ENCODE measurements around the gene SLC4A9. TPM values are rescaled to one million over a fixed set of nuclear protein-coding genes. Genes with fewer than 3 reads are reported as not detected.

Gene SLC4A9
- polyA plus RNA-seq, 2 of the 4 experiments (the other 2 are of a cell fraction): not detected

DNA sequence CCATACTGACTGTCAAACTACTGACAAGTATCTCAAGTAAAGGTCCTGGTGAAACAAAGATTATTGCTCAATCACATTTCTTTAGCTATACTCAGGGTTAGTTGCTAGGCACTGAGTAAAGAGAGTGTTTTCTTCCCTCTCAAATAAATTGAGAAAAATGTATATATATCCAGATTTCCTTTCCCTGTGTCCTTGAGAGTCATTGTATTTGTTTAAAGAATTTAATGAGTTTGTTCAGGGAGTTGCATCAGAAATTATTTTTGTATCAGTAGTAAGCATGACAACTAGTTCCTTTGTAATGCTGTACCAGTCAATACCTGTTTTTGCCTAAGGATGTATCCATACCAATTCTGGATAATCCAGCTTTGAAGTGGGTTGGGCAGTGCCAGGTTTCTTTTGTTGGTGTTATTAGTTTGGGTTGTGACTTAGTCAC, 38.4 kb downstream of the SLC4A9 start:
- ChIA-PET POLR2A (no interaction called here), CTCF (interaction anchor here (0.7 to 1.2 kb wide), 2 partner anchors 16 to 337 kb away, joined by 3 read pairs; no protein-coding TSS in a partner anchor)
- no peak overlapping the region for H3K4me3 ChIP-seq
- H3K4me1 ChIP-seq: peaks cover 23% of the 10 kb centered on the region
- H3K27ac ChIP-seq: no peak overlapping the region
- H3K9me3 ChIP-seq: no peaks in the 10 kb centered on the region
- peak; percentile 8 to 34 for DNase-seq (ENCODE audit: low read depth in 1 of 2, low spot score in 1 of 2)
- TF ChIP-seq FOSL2 (IDR thresholded peaks at IDR 0.05) (no peak), FOSL2 (CRISPR knock-in tag; IDR thresholded peaks at IDR 0.05) (peak; percentile 24; the same call in 1 of the 2 replicates), CEBPB (IDR thresholded peaks at IDR 0.05) (peak; percentile 51 to 62; a peak in 3 of 4 replicates), ESRRA (IDR thresholded peaks at IDR 0.05; ENCODE audit: borderline replicate concordance, low read length) (no peak)
- ATAC-seq: no peak
- H3K4me2 ChIP-seq: peak overlapping the region; percentile 3; the same call in 2 of the 3 replicates
- no peak for FAIRE-seq

DNA sequence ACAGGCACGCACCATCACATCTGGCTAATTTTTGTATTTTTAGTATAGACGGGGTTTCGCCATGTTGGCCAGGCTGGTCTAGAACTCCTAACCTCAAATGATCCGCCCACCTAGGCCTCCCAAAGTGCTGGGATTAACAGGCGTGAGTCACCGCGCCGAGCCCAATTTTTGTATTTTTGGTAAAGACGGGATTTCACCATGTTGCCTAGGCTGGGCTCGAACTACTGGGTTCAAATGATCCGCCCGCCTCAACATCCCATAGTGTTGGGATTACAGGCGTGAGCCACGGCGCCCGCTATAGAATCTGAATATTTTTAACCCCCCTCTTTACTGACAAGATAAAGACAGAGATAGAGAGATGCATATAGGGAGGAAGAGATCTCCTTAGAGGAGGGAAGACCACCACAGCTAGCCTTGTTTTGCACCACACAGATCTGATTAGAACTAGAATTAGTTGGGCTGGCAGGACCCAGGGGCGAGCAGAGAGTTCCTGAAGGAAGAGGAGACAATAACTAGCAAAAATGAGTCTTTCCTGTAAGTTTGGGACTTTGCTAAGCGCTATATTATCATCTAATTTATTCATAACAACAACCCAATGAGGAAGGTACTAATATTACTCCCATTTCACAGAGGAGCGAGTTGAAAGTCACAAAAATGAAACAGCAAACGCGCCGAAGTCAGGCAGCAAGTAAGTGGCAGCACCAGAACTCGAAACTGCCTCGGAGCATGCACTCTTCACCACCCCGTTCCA, 40.2 kb downstream of the SLC4A9 start:
- CTCF ChIA-PET: interaction anchor here (1.0 kb wide), 1 partner anchor 27 kb away, joined by 3 read pairs; no protein-coding TSS in a partner anchor

DNA sequence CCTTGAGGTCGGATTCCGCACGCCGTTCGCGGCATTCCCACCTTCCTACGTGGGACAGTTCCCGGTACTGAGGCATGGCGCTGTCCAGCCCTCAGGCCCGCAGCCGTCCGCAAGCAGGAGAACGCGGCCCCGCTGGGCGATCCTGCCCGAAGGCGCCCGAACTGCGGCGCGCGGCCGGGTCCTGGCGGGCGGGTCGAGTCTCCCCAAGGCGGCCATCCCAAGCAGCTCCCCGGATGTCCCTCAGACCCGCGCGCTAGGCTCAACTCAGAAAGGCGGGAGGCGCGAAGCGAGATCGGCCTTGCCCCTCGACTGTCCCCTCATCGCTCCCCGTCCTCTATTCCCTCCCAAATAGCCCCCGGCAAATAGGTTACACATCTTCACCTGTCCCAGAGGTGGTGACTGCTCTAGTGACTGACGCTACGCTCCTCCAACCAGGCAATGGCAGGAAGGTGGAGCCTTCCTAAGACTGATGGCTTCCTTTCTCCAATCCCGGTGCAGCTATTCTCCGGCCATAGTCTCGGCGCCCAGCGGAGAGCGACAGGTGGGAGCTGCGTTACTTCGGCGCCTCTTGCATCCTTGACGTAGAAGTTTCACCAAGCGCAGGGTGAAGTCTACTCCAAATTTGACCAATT, 40.9 kb downstream of the SLC4A9 start:
- H3K27ac ChIP-seq: peak overlapping the region; percentile 82 to 89
- DNase-seq (ENCODE audit: low read depth in 1 of 2, low spot score in 1 of 2): peak; percentile 97 to 98
- H3K4me2 ChIP-seq: peak overlapping the region; percentile 69
- CTCF ChIA-PET: interaction anchor here (1.0 to 1.4 kb wide), 3 partner anchors 22 to 157 kb away, joined by 3 to 4 read pairs (median 3); no protein-coding TSS in a partner anchor
- POLR2A ChIA-PET: interaction anchor here (0.6 to 2.7 kb wide), 14 partner anchors 8 to 325 kb away, joined by 3 to 15 read pairs (median 7); partner anchors contain the start of genes EIF4EBP3, HARS1, HARS2 and HBEGF
- FAIRE-seq: no peak
- H3K4me1 ChIP-seq: peaks cover 37% of the 10 kb centered on the region
- peak; percentile 87 to 90 for ATAC-seq
- H3K4me3 ChIP-seq: peak overlapping the region; percentile 58
- no peaks in the 10 kb centered on the region for H3K9me3 ChIP-seq
- WGBS (ENCODE audit: missing lambda C conversion rate): under 1% methylated on average over 51 of the region's 54 CpGs
- TF ChIP-seq CHD2 (IDR thresholded peaks at IDR 0.05; ENCODE audit: low read length, partially characterized antibody) (no peak), FOSB (CRISPR knock-in tag; IDR thresholded peaks at IDR 0.05) (no peak), JUN (IDR thresholded peaks at IDR 0.05) (peak in 1 of 2 experiments; percentile 24; a peak in 1 of 5 replicates), JUNB (IDR thresholded peaks at IDR 0.05) (no peak), PBX3 (IDR thresholded peaks at IDR 0.05) (peak; percentile 94), RNF2 (IDR thresholded peaks at IDR 0.05; ENCODE audit: borderline replicate concordance, low read depth) (no peak), CHD4 (IDR thresholded peaks at IDR 0.05; ENCODE audit: borderline replicate concordance) (no peak), HEYL (CRISPR knock-in tag; IDR thresholded peaks at IDR 0.05) (no peak), GATA3 (IDR thresholded peaks at IDR 0.05; ENCODE audit: borderline replicate concordance) (no peak; the same call in 1 of the 2 replicates), CTCF (IDR thresholded peaks at IDR 0.05) (no peak), EHMT2 (IDR thresholded peaks at IDR 0.05; ENCODE audit: low read depth) (peak; percentile 22; the same call in 1 of the 2 replicates), FOXS1 (CRISPR knock-in tag; IDR thresholded peaks at IDR 0.05) (no peak), TP53 (CRISPR knock-in tag; IDR thresholded peaks at IDR 0.05) (no peak), ZFP36 (IDR thresholded peaks at IDR 0.05; ENCODE audit: borderline replicate concordance, partially characterized antibody) (no peak), MAFK (IDR thresholded peaks at IDR 0.05; ENCODE audit: partially characterized antibody) (no peak), ZC3H11A (IDR thresholded peaks at IDR 0.05) (no peak), POLR2A (IDR thresholded peaks at IDR 0.05; ENCODE audit: low read length) (peak; percentile 40; the same call in 1 of the 2 replicates), HDAC2 (IDR thresholded peaks at IDR 0.05) (peak; percentile 3; the same call in 1 of the 2 replicates), RFX5 (IDR thresholded peaks at IDR 0.05) (no peak)
- TF ChIP-seq, protein P1, sequence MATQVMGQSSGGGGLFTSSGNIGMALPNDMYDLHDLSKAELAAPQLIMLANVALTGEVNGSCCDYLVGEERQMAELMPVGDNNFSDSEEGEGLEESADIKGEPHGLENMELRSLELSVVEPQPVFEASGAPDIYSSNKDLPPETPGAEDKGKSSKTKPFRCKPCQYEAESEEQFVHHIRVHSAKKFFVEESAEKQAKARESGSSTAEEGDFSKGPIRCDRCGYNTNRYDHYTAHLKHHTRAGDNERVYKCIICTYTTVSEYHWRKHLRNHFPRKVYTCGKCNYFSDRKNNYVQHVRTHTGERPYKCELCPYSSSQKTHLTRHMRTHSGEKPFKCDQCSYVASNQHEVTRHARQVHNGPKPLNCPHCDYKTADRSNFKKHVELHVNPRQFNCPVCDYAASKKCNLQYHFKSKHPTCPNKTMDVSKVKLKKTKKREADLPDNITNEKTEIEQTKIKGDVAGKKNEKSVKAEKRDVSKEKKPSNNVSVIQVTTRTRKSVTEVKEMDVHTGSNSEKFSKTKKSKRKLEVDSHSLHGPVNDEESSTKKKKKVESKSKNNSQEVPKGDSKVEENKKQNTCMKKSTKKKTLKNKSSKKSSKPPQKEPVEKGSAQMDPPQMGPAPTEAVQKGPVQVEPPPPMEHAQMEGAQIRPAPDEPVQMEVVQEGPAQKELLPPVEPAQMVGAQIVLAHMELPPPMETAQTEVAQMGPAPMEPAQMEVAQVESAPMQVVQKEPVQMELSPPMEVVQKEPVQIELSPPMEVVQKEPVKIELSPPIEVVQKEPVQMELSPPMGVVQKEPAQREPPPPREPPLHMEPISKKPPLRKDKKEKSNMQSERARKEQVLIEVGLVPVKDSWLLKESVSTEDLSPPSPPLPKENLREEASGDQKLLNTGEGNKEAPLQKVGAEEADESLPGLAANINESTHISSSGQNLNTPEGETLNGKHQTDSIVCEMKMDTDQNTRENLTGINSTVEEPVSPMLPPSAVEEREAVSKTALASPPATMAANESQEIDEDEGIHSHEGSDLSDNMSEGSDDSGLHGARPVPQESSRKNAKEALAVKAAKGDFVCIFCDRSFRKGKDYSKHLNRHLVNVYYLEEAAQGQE (IDR thresholded peaks at IDR 0.05): peak; percentile 93

More for the DNA sequence above, 40.2 kb downstream of the SLC4A9 start:
- H3K4me3 ChIP-seq: peak overlapping the region; percentile 58
- peaks cover 37% of the 10 kb centered on the region for H3K4me1 ChIP-seq
- H3K9me3 ChIP-seq: no peaks in the 10 kb centered on the region
- ATAC-seq: no peak; a peak in 1 of 6 replicates
- FAIRE-seq: no peak
- TF ChIP-seq EHMT2 (IDR thresholded peaks at IDR 0.05; ENCODE audit: low read depth): 0 out of 2 replicates have a peak, but pooled peaks have one; percentile 63
- no peak for TF ChIP-seq POLR2AphosphoS2 (conservative IDR thresholded peaks at IDR 0.05; ENCODE audit: low read length)
- no peak for TF ChIP-seq CHD4 (IDR thresholded peaks at IDR 0.05; ENCODE audit: borderline replicate concordance)
- no peak for TF ChIP-seq FOSL2 (IDR thresholded peaks at IDR 0.05)
- peak; percentile 44; the same call in 1 of the 2 replicates for TF ChIP-seq FOSL2 (CRISPR knock-in tag; IDR thresholded peaks at IDR 0.05)
- peak; percentile 54; the same call in 1 of the 2 replicates for TF ChIP-seq HDAC2 (IDR thresholded peaks at IDR 0.05)
- no peak for TF ChIP-seq HEYL (CRISPR knock-in tag; IDR thresholded peaks at IDR 0.05)
- TF ChIP-seq CEBPB (IDR thresholded peaks at IDR 0.05): no peak
- peak overlapping the region; percentile 69 for H3K4me2 ChIP-seq
- peak overlapping the region; percentile 82 to 89 for H3K27ac ChIP-seq
- no peak for DNase-seq (ENCODE audit: low read depth in 1 of 2, low spot score in 1 of 2)
- POLR2A ChIA-PET: interaction anchor here (0.7 to 2.7 kb wide), 10 partner anchors 27 to 326 kb away, joined by 3 to 15 read pairs (median 8); partner anchors contain the start of genes EIF4EBP3, HARS1, HARS2 and HBEGF
- 21% methylated on average over 25 of the region's 25 CpGs for WGBS (ENCODE audit: missing lambda C conversion rate)
